A673 (cell line): ENCODE measurements around the gene GATA5.

Experiments used
- EZH2 ChIP-seq: fragments of 200-600 bp; sonication (generic); IDR thresholded peaks from 2 replicates; pipeline ENCODE4 v1.6.1; 2017; ENCODE audit warnings: borderline replicate concordance, low read depth, mild to moderate bottlenecking, mixed read lengths, antibody characterized with exemption, low read length; ENCODE audit not compliant: poor library complexity, severe bottlenecking
- TF ChIP-seq, protein P1 (sequence below): fragments of 300-800, 200-600 bp; sonication (generic); conservative IDR thresholded peaks from 2 replicates; pipeline ENCODE4 v1.5.1; 2017; ENCODE audit warnings: low read depth, mild to moderate bottlenecking, antibody characterized with exemption, low read length, moderate library complexity, mixed read lengths

- TF ChIP-seq, protein P1, sequence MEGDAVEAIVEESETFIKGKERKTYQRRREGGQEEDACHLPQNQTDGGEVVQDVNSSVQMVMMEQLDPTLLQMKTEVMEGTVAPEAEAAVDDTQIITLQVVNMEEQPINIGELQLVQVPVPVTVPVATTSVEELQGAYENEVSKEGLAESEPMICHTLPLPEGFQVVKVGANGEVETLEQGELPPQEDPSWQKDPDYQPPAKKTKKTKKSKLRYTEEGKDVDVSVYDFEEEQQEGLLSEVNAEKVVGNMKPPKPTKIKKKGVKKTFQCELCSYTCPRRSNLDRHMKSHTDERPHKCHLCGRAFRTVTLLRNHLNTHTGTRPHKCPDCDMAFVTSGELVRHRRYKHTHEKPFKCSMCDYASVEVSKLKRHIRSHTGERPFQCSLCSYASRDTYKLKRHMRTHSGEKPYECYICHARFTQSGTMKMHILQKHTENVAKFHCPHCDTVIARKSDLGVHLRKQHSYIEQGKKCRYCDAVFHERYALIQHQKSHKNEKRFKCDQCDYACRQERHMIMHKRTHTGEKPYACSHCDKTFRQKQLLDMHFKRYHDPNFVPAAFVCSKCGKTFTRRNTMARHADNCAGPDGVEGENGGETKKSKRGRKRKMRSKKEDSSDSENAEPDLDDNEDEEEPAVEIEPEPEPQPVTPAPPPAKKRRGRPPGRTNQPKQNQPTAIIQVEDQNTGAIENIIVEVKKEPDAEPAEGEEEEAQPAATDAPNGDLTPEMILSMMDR = no peak
- peak; percentile 80 for TF ChIP-seq EZH2
Measured at GRCh38 chr20:62470001-62470400, 5.8 kb downstream of the GATA5 start.
